Neuronal stem cell (in vitro differentiated cells): ENCODE measurements around the gene REC114.

Experiments
- DNase-seq: peaks from one replicate; pipeline ENCODE4 v3.0.0-alpha.2; 2013; ENCODE audit warnings: low spot score
- H2AFZ ChIP-seq: one replicate; pipeline ENCODE4 v1.6.1; 2013; ENCODE audit warnings: mild to moderate bottlenecking, low read length, inconsistent platforms
- H2AK5ac ChIP-seq: 2 replicates; pipeline ENCODE4 v1.6.1; 2013; ENCODE audit warnings: low read depth, mild to moderate bottlenecking, inconsistent platforms, low read length, moderate library complexity, mixed read lengths
- H2BK120ac ChIP-seq: 2 replicates; pipeline ENCODE4 v1.6.1; 2013; ENCODE audit warnings: low read depth, mild to moderate bottlenecking, inconsistent platforms, low read length, moderate library complexity, mixed read lengths
- H2BK12ac ChIP-seq: one replicate; pipeline ENCODE4 v1.6.1; 2013; ENCODE audit warnings: low read length, inconsistent platforms
- H2BK15ac ChIP-seq: 2 replicates; pipeline ENCODE4 v1.6.1; 2013; ENCODE audit warnings: mild to moderate bottlenecking, low read length, inconsistent platforms, mixed read lengths
- H2BK5ac ChIP-seq: one replicate; pipeline ENCODE4 v1.6.1; 2013; ENCODE audit warnings: inconsistent platforms, mild to moderate bottlenecking, low read length, moderate library complexity
- H3K14ac ChIP-seq: one replicate; pipeline ENCODE4 v1.6.1; 2013; ENCODE audit warnings: low read length, inconsistent platforms
- H3K18ac ChIP-seq: 2 replicates; pipeline ENCODE4 v1.6.1; 2013; ENCODE audit warnings: low read length, inconsistent platforms
- H3K23ac ChIP-seq: 2 replicates; pipeline ENCODE4 v1.6.1; 2013; ENCODE audit warnings: low read depth, mild to moderate bottlenecking, mixed read lengths, low read length, inconsistent platforms; ENCODE audit not compliant: poor library complexity
- H3K27ac ChIP-seq: replicated peaks from 3 replicates; pipeline ENCODE4 v1.5.1; 2013; ENCODE audit warnings: low read length, inconsistent platforms
- H3K27me3 ChIP-seq, 3 experiments: 2 replicates each; pipeline ENCODE4 v1.6.1; 2013; ENCODE audit warnings: low read length in 3 of 3, mild to moderate bottlenecking in 2 of 3, inconsistent platforms in 1 of 3, low read depth in 1 of 3, mixed read lengths in 1 of 3, moderate library complexity in 1 of 3; ENCODE audit not compliant: control insufficient read depth in 3 of 3, insufficient read depth in 3 of 3
- H3K36me3 ChIP-seq, 2 donors: replicated peaks in 1 of 2; 2 replicates each; pipeline ENCODE4 v1.6.1; 2013; ENCODE audit warnings: low read length in 2 of 2; ENCODE audit not compliant: control insufficient read depth in 2 of 2, insufficient read depth in 2 of 2
- H3K4ac ChIP-seq: 2 replicates; pipeline ENCODE4 v1.6.1; 2013; ENCODE audit warnings: inconsistent platforms, mild to moderate bottlenecking, low read length, moderate library complexity
- H3K4me1 ChIP-seq, 2 donors: 1 replicate in 1 of 2; 2 replicates in 1 of 2; pipeline ENCODE4 v1.6.1; 2013; ENCODE audit warnings: low read length in 2 of 2, low read depth in 1 of 2; ENCODE audit not compliant: control insufficient read depth in 2 of 2, insufficient read depth in 1 of 2
- H3K4me2 ChIP-seq: one replicate; pipeline ENCODE4 v1.6.1; 2013; ENCODE audit warnings: mild to moderate bottlenecking, low read length, inconsistent platforms; ENCODE audit not compliant: insufficient read depth, poor library complexity, severe bottlenecking
- H3K4me3 ChIP-seq, 2 donors: 2 replicates each; pipeline ENCODE4 v1.5.1; 2013; ENCODE audit warnings: low read length in 2 of 2, mild to moderate bottlenecking in 2 of 2, inconsistent platforms in 1 of 2, moderate library complexity in 1 of 2
- H3K79me1 ChIP-seq: one replicate; pipeline ENCODE4 v1.6.1; 2013; ENCODE audit warnings: low read depth, mild to moderate bottlenecking, inconsistent platforms, low read length, moderate library complexity
- H3K9ac ChIP-seq: one replicate; pipeline ENCODE4 v1.6.1; 2013; ENCODE audit warnings: mild to moderate bottlenecking, low read depth, low read length, inconsistent platforms; ENCODE audit not compliant: poor library complexity
- H3K9me3 ChIP-seq, 2 donors: replicated peaks in 1 of 2; 2 replicates each; pipeline versions ENCODE3 to v1.6.1; 2013; ENCODE audit warnings: low read length in 2 of 2, mild to moderate bottlenecking in 2 of 2, inconsistent platforms in 1 of 2, low read depth in 1 of 2, mixed read lengths in 1 of 2, moderate library complexity in 1 of 2; ENCODE audit not compliant: control insufficient read depth in 2 of 2, insufficient read depth in 1 of 2
- H4K8ac ChIP-seq: one replicate; pipeline ENCODE4 v1.6.1; 2013; ENCODE audit warnings: low read depth, mild to moderate bottlenecking, inconsistent platforms, low read length, moderate library complexity
- H4K91ac ChIP-seq: one replicate; pipeline ENCODE4 v1.6.1; 2013; ENCODE audit warnings: low read length, low read depth, mild to moderate bottlenecking, inconsistent platforms; ENCODE audit not compliant: poor library complexity
- WGBS, 2 donors: extraction: QIAGEN DNeasy Blood & Tissue Kit; methylation state at CpG; one replicate each; pipeline ENCODE4 v1.1.7; 2013; ENCODE audit warnings: missing lambda C conversion rate in 2 of 2, mixed read lengths in 1 of 2; ENCODE audit not compliant: insufficient read length in 2 of 2, insufficient replicate concordance in 1 of 2; ENCODE audit errors: extremely low coverage in 2 of 2; 5-methylcytosine and 5-hydroxymethylcytosine counted together

REC114 gene

GRCh38 chr15:73605759-73606436 is 162.9 kb downstream of the REC114 start:
- Histone ChIP-seq H3K4me1 (peaks cover 13 to 16% of the 10 kb centered on the region in 2 donors), H2AFZ (no peak overlapping the region), H3K23ac (no peak overlapping the region), H2BK5ac (no peak overlapping the region), H2BK120ac (no peak overlapping the region), H3K14ac (no peak overlapping the region), H3K79me1 (peaks cover 4% of the 10 kb centered on the region), H2AK5ac (no peak overlapping the region), H3K27ac (no peak overlapping the region), H3K36me3 (no peaks in the 10 kb centered on the region), H3K27me3 (no peaks in the 10 kb centered on the region), H2BK15ac (no peak overlapping the region), H4K8ac (no peak overlapping the region), H3K4me3 (no peak overlapping the region), H3K9ac (no peak overlapping the region), H3K4ac (no peak overlapping the region), H2BK12ac (no peak overlapping the region), H3K4me2 (no peak overlapping the region), H4K91ac (no peak overlapping the region), H3K9me3 (no peaks in the 10 kb centered on the region), H3K18ac (no peak overlapping the region)
- DNase-seq: no peak
- WGBS, 2 donors: no CpG with 5 or more reads among the region's 5 CpGs

GRCh38 chr15:73607405-73607804 is 164.4 kb downstream of the REC114 start:
- Histone ChIP-seq H3K4me3 (no peak overlapping the region), H3K9ac (no peak overlapping the region), H3K23ac (no peak overlapping the region), H2BK15ac (no peak overlapping the region), H4K8ac (no peak overlapping the region), H3K18ac (no peak overlapping the region), H3K14ac (no peak overlapping the region), H3K79me1 (peaks cover 4% of the 10 kb centered on the region), H4K91ac (no peak overlapping the region), H2BK5ac (no peak overlapping the region), H3K9me3 (no peaks in the 10 kb centered on the region), H2BK12ac (no peak overlapping the region), H3K4me2 (no peak overlapping the region), H3K4me1 (peaks cover 2 to 4% of the 10 kb centered on the region in 2 donors), H3K27ac (no peak overlapping the region), H3K36me3 (no peaks in the 10 kb centered on the region), H2BK120ac (no peak overlapping the region), H3K4ac (no peak overlapping the region), H2AFZ (no peak overlapping the region), H3K27me3 (no peaks in the 10 kb centered on the region), H2AK5ac (no peak overlapping the region)
- no peak for DNase-seq
- no CpG with 5 or more reads among the region's 2 CpGs for WGBS, 2 donors

- DNase-seq: no peak
These were observed 164.9 kb downstream of the REC114 start for GRCh38 chr15:73607843-73608242.

GRCh38 chr15:73608475-73608874 is 165.5 kb downstream of the REC114 start:
- H3K9ac ChIP-seq: no peak overlapping the region
- H4K8ac ChIP-seq: no peak overlapping the region
- no peaks in the 10 kb centered on the region for H3K27me3 ChIP-seq
- H3K79me1 ChIP-seq: peaks cover 4% of the 10 kb centered on the region
- no peak overlapping the region for H2BK12ac ChIP-seq
- H3K14ac ChIP-seq: no peak overlapping the region
- H3K4me2 ChIP-seq: no peak overlapping the region
- no peaks in the 10 kb centered on the region for H3K36me3 ChIP-seq
- WGBS, 2 donors: no CpG with 5 or more reads among the region's 1 CpG
- H3K4ac ChIP-seq: no peak overlapping the region
- H3K4me3 ChIP-seq: no peak overlapping the region
- H2AK5ac ChIP-seq: no peak overlapping the region
- H2BK120ac ChIP-seq: no peak overlapping the region
- H3K27ac ChIP-seq: no peak overlapping the region
- H3K9me3 ChIP-seq: no peaks in the 10 kb centered on the region
- no peak for DNase-seq
- no peaks in the 10 kb centered on the region for H3K4me1 ChIP-seq
- no peak overlapping the region for H2BK15ac ChIP-seq
- H2AFZ ChIP-seq: no peak overlapping the region
- no peak overlapping the region for H3K23ac ChIP-seq
- no peak overlapping the region for H2BK5ac ChIP-seq
- no peak overlapping the region for H4K91ac ChIP-seq
- H3K18ac ChIP-seq: no peak overlapping the region

More at GRCh38 chr15:73607843-73608242, 164.9 kb downstream of the REC114 start:
- WGBS, 2 donors: no CpG with 5 or more reads among the region's 1 CpG
- no peak overlapping the region for H2BK5ac ChIP-seq
- H3K9ac ChIP-seq: no peak overlapping the region
- H3K36me3 ChIP-seq: no peaks in the 10 kb centered on the region
- H2AK5ac ChIP-seq: no peak overlapping the region
- no peak overlapping the region for H4K91ac ChIP-seq
- no peak overlapping the region for H3K18ac ChIP-seq
- no peak overlapping the region for H3K4me3 ChIP-seq
- no peak overlapping the region for H2BK120ac ChIP-seq
- H4K8ac ChIP-seq: no peak overlapping the region
- no peak overlapping the region for H2AFZ ChIP-seq
- no peaks in the 10 kb centered on the region for H3K27me3 ChIP-seq
- H3K79me1 ChIP-seq: peaks cover 4% of the 10 kb centered on the region
- no peak overlapping the region for H3K14ac ChIP-seq
- peaks cover 0 to 2% of the 10 kb centered on the region in 2 donors for H3K4me1 ChIP-seq
- no peaks in the 10 kb centered on the region for H3K9me3 ChIP-seq
- H3K4ac ChIP-seq: no peak overlapping the region
- H3K27ac ChIP-seq: no peak overlapping the region
- no peak overlapping the region for H2BK12ac ChIP-seq
- H2BK15ac ChIP-seq: no peak overlapping the region
- H3K23ac ChIP-seq: no peak overlapping the region
- no peak overlapping the region for H3K4me2 ChIP-seq
